HG03460 (cell line): ENCODE results near the gene ALOX5.
A peak's percentile ranks its signal among the peaks of the same experiment; 100 is the strongest.

Experiments used
- ATAC-seq: cut with Tn5 transposase; IDR thresholded peaks from one replicate; pipeline ENCODE4 v1.9.1; 2021; ENCODE audit not compliant: unreplicated experiment

ALOX5 gene

DNA sequence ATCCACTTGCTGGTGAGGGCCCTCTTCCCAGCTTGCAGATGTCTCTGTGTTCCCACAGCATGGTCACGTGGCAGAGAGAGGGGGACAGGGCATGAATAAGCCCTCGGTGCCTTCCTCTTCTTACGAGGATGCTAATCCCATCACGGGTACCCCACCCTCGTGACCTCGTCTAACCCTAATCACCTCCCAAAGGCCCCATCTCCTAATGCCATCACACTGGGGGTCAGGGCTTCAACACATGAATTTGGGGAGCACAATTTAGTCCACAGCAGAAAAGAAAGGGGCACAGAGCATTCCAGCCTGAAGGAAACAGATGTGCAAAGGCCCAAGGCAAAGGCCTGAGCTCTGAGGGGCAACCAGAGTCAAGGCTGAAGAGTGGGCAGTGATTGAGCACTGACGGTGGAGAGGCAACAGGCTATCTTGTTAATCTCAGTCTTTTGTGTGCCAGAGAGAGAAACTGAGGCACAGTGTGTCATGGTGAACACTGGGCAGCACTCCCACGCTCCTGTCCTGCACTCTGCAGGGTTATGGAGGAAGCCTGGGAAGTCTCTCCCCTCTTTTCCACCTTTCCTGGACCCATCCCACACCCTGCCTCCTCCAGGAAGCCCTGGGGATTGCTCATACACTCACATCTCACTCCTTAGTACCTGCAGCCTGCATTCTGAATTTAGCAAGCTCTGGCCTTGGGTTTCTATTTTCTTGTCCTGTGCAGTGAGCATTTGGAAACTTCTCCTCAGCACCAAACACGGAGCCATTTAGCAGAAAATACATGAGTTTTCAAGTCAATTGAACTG, 49.0 kb downstream of the ALOX5 start:
- no peak for ATAC-seq

- no peak for ATAC-seq
Measured at GRCh38 chr10:45423976-45424499, 50.0 kb downstream of the ALOX5 start.

GRCh38 chr10:45424668-45425404, 50.8 kb downstream of the ALOX5 start:
- ATAC-seq, result no peak

DNA sequence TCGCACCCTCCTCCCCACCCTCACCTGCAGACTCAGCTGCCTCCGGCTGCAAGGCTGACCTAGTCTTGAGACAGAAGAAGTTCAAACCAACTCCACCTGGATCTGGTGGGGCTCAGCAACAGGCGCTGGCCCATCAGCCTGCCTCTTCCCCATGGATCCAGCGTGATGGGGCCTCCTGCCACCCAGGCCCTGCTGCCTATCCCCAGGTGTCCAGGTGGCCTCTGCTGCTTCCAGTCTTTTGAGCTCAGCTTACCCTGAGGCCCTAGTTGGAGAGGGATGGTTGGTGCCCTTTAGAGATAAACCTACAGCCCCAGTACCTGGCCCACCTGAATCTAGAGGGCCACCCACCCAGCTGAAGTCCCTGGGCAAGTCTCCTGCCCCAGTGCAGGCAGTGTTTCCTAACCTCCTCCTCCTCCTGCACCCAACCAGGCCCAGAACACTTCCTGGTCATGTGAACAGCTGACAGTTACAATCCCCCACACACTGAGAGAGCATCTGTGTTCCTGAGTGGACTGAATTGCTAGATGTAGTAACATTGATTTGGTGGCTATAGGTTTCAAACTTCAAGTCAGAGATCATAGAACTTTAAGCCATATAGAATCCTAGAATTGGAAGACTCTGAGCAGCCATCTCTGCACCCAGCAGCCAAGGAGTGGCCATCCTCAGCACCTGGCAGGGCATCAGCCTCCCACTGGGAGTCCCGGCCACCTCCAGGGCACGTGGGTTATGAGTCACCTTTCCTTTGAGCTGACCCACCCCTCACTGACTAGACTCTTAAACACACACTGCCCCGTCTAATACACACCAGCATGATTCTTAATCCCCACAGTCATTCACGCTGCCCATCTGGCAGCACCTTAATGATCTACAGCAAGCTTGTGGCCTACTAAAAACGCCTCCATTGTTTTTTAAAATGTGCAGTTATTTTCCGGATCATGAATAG, 51.9 kb downstream of the ALOX5 start:
- no peak for ATAC-seq

DNA sequence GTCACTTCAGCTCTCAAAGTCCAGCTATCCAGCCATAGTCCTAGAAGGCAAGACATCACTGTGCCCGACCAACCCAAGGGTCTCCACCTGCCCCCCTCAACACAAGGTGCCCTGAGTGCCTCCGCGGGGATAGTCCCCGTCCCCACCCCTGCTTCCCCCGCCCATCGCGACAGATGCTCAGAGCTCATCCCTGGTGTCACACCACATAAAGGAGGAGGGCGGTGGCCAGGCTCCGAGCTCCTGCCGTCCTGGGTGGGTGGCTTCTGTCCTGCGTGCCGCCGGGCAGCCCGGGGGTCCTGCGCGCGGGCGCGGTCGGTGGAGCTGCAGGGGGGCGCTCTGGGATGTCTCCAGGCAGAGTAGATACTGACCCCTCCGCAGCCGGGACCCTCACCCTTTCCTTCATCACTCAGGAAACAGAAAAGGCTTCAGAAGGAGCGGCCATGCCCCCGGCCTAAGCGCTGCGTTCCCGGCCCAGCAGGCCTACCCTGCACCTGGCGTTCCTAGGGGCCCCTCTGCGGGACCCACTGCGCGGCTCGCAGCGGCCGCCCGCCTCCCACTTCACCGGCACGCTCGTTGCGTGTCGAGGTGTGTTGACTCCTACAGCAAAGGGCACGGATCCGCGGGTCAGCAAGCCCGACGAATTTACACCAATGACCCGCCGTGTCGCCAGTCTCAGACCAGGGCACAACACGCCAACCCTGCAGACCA, 53.4 kb downstream of the ALOX5 start:
- ATAC-seq, result no peak

DNA sequence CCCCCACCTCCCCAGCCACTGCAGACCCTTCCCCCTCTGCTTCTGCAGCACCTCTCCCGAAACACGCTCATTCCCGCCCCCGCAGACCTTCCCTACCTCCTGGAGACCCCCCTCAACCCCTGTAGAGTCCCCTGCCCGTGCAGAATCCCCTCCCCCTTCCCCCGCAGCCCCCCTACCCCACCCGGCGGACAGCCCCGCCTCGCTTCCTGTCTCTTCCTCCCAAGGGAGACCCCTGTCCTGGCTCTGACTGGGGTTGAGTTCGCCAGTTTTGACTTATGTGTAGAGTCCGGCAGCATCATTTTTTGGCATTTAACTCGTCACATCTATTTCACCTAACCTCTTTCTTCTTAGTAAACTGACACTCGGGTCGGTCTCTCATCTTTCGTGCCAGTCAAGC, 54.0 kb downstream of the ALOX5 start:
- no peak for ATAC-seq

- no peak for ATAC-seq
Measured at GRCh38 chr10:45428611-45429510, 54.8 kb downstream of the ALOX5 start.

GRCh38 chr10:45429790-45430189, 55.8 kb downstream of the ALOX5 start:
- no peak for ATAC-seq

GRCh38 chr10:45432113-45432512, 58.1 kb downstream of the ALOX5 start:
- no peak for ATAC-seq

DNA sequence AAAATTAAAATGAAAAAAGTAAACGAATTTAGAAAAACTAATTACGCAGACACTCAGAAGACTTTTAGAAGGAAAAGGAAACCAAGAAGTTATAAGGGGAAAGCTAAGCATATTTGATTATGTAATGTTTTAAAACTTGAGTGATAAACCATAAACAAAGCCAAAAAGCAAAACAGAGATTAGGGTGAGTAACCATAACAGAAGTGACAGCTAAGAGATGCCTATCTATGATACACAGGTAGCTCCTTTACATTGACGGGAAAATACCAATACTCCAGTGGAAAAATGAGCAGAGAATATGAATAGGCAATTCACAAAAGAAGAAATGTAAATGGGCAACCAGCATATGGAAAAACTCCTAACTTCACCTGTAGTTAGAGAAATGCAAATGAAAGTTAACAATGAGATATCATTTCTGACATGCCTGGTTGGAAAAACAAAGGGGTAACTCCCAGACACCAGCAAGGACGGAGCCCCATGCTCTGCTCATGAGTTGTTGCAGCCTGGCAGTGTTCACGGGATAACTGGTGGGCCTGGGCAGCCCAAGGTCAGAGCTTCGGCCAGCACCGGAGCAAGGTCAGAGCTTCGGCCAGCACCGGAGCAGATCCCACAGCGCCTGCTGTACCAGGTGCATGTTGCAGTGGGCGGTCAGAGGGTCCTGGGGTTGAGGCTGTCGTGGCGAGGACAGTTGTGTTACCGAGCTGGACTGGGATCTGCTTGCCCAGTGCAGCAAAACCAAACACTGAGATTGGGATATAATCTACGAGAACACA, 58.9 kb downstream of the ALOX5 start:
- ATAC-seq, result no peak

DNA sequence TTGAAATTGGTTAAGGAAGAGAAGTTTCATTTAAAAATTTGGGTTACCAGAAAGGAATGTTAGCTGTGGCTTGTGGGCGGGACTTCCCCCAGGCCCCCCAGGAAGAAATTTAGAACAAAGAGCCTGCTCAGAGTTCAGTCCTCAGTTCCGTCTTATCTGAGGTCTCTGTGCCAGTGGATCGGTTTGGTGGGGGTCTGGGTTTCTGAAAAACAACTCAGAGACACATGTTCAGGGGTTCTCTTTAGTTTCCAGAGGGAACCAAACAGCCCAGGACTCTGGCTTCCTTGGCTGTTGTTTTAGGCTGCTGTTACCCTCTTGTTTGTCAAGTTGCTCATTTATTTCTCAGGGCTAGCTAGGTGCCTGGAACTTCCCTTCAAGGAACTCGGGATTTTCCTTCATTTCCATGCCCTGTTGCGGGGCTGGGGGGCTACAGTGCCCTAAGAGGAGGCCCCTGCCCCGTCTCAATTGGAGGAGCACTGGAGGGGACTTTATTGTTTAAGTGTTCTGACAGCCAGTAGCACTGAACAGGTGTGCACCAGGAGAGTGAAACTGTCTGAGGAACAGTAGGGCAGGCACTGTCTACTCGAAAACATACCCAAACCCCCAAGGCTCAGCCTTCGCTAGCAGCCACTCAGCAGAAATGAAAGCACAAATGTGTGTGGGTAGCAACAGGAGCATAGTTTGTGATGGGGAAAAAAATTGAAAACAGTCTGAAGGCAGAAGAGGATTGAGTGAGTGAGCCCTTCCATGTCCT, 59.9 kb downstream of the ALOX5 start:
- ATAC-seq, result peak; percentile 93

DNA sequence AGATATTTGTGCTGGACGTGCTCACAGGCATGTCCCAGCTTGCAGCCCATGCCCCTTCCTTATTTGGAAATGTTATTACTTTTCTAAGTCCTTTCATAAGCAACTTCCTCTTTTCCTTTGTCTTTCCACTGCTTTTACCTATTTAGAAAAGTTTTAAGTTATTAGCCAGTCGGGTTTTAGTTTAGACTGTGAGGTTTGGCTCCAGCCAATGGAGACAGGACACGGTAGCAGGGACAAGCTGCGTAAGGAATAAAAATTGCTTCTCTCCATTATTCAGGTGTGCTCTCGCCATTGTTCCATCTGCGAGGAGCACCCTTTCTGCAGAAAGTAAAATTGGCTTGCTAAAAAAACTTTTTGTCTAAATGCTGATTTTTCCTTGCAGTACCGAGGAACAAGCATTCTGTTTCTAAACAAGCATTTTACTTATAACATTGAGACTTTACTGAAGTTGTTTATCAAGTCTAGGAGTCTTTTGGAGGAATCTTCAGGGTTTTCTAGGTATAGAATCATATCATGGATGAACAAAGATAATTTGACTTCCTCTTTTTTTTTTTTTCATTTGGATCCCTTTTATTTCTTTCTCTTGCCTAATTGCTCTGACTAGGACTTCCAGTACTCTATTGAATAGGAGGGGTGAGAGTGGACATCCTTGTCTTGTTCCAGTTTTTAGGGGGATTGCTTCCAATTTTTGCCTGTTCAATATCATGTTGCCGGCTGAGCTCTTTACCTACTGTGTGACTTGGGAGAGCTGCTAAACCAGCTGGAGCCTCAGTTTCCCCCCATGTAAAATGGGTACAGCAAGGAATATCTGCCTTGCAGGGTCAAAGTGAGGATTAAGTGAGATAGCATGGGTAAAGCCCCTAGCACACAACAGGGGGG, 63.8 kb downstream of the ALOX5 start:
- ATAC-seq, result no peak

DNA sequence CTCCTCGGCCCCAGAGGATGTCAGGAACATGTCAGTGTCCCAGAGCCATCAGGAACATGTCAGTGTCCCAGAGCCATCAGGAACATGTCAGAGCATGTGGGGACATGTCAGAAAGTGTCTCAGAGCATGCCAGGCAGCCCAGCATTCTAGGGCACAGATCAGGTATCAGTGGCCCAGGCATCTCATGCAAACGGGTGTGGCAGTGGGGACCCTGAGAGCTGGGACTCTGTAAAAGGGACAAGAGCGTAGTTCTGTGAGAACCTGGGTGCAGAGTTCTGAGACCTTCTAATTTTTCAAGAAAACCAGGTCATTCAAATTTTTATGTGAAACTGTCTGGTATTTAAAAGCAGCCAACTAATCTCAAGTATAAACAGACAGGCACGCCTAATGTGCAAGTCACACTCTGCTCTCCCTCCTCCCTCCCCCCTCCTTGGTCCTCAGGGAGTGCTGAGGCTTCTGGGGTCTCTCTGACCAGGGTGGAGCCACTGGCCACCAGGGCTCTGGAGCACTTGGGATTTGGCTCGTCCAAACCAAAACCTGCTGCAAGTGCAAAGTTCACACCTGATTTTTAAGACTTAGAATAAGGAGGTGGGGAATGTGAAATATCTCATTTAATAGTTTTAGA, 64.6 kb downstream of the ALOX5 start:
- no peak for ATAC-seq

- no peak for ATAC-seq
Measured at GRCh38 chr10:45439365-45439764, 65.3 kb downstream of the ALOX5 start.

DNA sequence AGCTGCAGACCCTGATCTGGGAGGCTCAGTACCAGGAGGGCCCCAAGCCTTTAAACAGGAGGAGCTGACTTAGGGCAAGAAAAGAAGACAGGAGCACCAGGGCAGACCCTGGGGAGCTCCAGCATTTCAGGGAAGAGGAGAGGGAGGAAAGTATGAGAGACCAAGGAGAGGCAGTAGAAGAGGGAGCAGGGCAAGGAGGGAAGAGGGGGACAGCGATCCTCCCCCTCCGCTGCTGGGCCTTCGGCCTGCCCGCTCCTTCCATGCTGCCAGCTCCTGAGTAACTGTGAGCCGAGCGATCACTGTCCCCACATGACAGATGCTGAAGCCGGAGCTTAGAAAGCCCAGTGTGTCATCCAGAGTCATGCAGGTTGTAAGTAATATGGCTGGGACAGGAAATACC, 65.9 kb downstream of the ALOX5 start:
- ATAC-seq, result no peak

GRCh38 chr10:45440511-45441062, 66.6 kb downstream of the ALOX5 start:
- ATAC-seq, result no peak
